Kidney epithelial cell (primary cell): Measurements from ENCODE around the gene HNRNPA2B1. TPM values are rescaled to one million over a fixed set of nuclear protein-coding genes. Genes with fewer than 3 reads are reported as not detected.
"Not testable (repeated sequence)": the region's sequence is repeated elsewhere in the genome, so short reads cannot be mapped to it uniquely, and the experiment has no call there.

Experiments used
- DNase-seq: peaks from one replicate; pipeline ENCODE4 v3.0.0-alpha.2; 2010; ENCODE audit warnings: low read depth
- H3K27me3 ChIP-seq: 2 replicates; pipeline ENCODE4 v1.6.0; 2011; ENCODE audit warnings: low read length; ENCODE audit not compliant: control insufficient read depth, insufficient read depth
- H3K36me3 ChIP-seq: 2 replicates; pipeline ENCODE4 v1.5.1; 2011; ENCODE audit warnings: low read length; ENCODE audit not compliant: control insufficient read depth, insufficient read depth
- H3K4me3 ChIP-seq: 2 replicates; pipeline ENCODE4 v1.5.1; 2011; ENCODE audit warnings: low read depth, mild to moderate bottlenecking, control low read depth, low read length
- CTCF ChIP-seq: IDR thresholded peaks from 2 replicates; pipeline ENCODE4 v1.5.1; 2011; ENCODE audit warnings: mild to moderate bottlenecking, moderate library complexity, low read length, control low read depth, inconsistent platforms; ENCODE audit not compliant: insufficient read depth, poor library complexity, severe bottlenecking
- total RNA-seq: library from RNA; depleted of rRNA; stranded (reverse); fragments of >200 nt; gene quantifications from 2 replicates; pipeline ENCODE4 v1.2.3, GENCODE V29; 2015

The HNRNPA2B1 gene
- total RNA-seq, 1 donor from 2014 or later: 133 TPM

- no peak for DNase-seq
- H3K36me3 ChIP-seq: no peaks in the 10 kb centered on the region
- no peak for TF ChIP-seq CTCF
- no peak overlapping the region for H3K4me3 ChIP-seq
- no peaks in the 10 kb centered on the region for H3K27me3 ChIP-seq
These were observed 33.8 kb downstream of the HNRNPA2B1 start for GRCh38 chr7:26166684-26167266.

- Histone ChIP-seq H3K4me3 (no peak overlapping the region), H3K27me3 (no peaks in the 10 kb centered on the region), H3K36me3 (no peaks in the 10 kb centered on the region)
- TF ChIP-seq CTCF: no peak
- DNase-seq: no peak
These were observed 34.4 kb downstream of the HNRNPA2B1 start for GRCh38 chr7:26165950-26166683.

- not testable (repeated sequence) for DNase-seq, H3K4me3 ChIP-seq, H3K36me3 ChIP-seq, H3K27me3 ChIP-seq
These were observed 36.7 kb downstream of the HNRNPA2B1 start for GRCh38 chr7:26163804-26164203.

- Histone ChIP-seq H3K4me3 (no peak overlapping the region), H3K27me3 (no peaks in the 10 kb centered on the region), H3K36me3 (no peaks in the 10 kb centered on the region)
- no peak for DNase-seq
- TF ChIP-seq CTCF: no peak
These were observed 38.1 kb downstream of the HNRNPA2B1 start for GRCh38 chr7:26162431-26162830.

- no peaks in the 10 kb centered on the region for H3K27me3 ChIP-seq
- H3K36me3 ChIP-seq: no peaks in the 10 kb centered on the region
- TF ChIP-seq CTCF: no peak
- no peak for DNase-seq
- H3K4me3 ChIP-seq: no peak overlapping the region
These were observed 39.6 kb downstream of the HNRNPA2B1 start for GRCh38 chr7:26160896-26161295.

- H3K36me3 ChIP-seq: no peaks in the 10 kb centered on the region
- no peaks in the 10 kb centered on the region for H3K27me3 ChIP-seq
- no peak overlapping the region for H3K4me3 ChIP-seq
- no peak for TF ChIP-seq CTCF
- no peak for DNase-seq
These were observed 41.3 kb downstream of the HNRNPA2B1 start for GRCh38 chr7:26159243-26159642.
